Activated B cell treated with CpG ODN at 0.5 μM for 24 hours (primary cell): Measurements from ENCODE around the gene ITSN2. TPM values are rescaled to one million over a fixed set of nuclear protein-coding genes. Genes with fewer than 3 reads are reported as not detected.
"Not testable (repeated sequence)": the region's sequence is repeated elsewhere in the genome, so short reads cannot be mapped to it uniquely, and the experiment has no call there.

Source experiments
- ATAC-seq: fragments of 200-7000 bp; cut with Tn5 transposase; one replicate; pipeline ENCODE4 v1.10.0; 2021; ENCODE audit warnings: low read depth, mild to moderate bottlenecking, moderate library complexity
- CTCF ChIA-PET: fragments of 350-600 bp; sonication (Branson Sonifier 250); formaldehyde crosslinking; loops from one replicate; lab custom pipeline; 2021; ENCODE audit warnings: antibody characterized with exemption; lab: Charles Lee
- POLR2A ChIA-PET: fragments of 350-600 bp; sonication (Branson Sonifier 250); formaldehyde crosslinking; loops from one replicate; lab custom pipeline; 2021; ENCODE audit warnings: antibody characterized with exemption; lab: Charles Lee
- DNase-seq: peaks from one replicate; pipeline ENCODE4 v3.0.0; 2022
- H3K27ac Mint-ChIP-seq: one replicate; pipeline ENCODE4 v1.8.0; 2020; ENCODE audit warnings: mixed read lengths
- H3K27me3 Mint-ChIP-seq: one replicate; pipeline ENCODE4 v1.8.0; 2021; ENCODE audit warnings: mixed read lengths
- H3K36me3 Mint-ChIP-seq: one replicate; pipeline ENCODE4 v1.8.0; 2021; ENCODE audit warnings: low read depth, mixed read lengths
- H3K4me1 Mint-ChIP-seq: one replicate; pipeline ENCODE4 v1.8.0; 2021; ENCODE audit warnings: mixed read lengths
- H3K4me3 Mint-ChIP-seq: one replicate; pipeline ENCODE4 v1.8.0; 2020; ENCODE audit warnings: mild to moderate bottlenecking, mixed read lengths
- H3K9me3 Mint-ChIP-seq: one replicate; pipeline ENCODE4 v1.8.0; 2020; ENCODE audit warnings: mixed read lengths
- intact Hi-C: fragments of 100-400 bp; cut with micrococcal nuclease; formaldehyde crosslinking; loops from one replicate; pipeline ENCODE4 v1.15.1; 2024
- total RNA-seq: library from RNA; stranded (reverse); gene quantifications from 2 replicates; pipeline ENCODE4 v1.2.3, GENCODE V29; 2022
- TF ChIP-seq, protein P1 (sequence below): fragments of 200-600 bp; IDR thresholded peaks from one replicate; pipeline ENCODE4 v1.8.0; 2022; ENCODE audit warnings: antibody characterized with exemption, mild to moderate bottlenecking

ITSN2 gene
- 147 and 156 TPM in 2 replicates for total RNA-seq

DNA sequence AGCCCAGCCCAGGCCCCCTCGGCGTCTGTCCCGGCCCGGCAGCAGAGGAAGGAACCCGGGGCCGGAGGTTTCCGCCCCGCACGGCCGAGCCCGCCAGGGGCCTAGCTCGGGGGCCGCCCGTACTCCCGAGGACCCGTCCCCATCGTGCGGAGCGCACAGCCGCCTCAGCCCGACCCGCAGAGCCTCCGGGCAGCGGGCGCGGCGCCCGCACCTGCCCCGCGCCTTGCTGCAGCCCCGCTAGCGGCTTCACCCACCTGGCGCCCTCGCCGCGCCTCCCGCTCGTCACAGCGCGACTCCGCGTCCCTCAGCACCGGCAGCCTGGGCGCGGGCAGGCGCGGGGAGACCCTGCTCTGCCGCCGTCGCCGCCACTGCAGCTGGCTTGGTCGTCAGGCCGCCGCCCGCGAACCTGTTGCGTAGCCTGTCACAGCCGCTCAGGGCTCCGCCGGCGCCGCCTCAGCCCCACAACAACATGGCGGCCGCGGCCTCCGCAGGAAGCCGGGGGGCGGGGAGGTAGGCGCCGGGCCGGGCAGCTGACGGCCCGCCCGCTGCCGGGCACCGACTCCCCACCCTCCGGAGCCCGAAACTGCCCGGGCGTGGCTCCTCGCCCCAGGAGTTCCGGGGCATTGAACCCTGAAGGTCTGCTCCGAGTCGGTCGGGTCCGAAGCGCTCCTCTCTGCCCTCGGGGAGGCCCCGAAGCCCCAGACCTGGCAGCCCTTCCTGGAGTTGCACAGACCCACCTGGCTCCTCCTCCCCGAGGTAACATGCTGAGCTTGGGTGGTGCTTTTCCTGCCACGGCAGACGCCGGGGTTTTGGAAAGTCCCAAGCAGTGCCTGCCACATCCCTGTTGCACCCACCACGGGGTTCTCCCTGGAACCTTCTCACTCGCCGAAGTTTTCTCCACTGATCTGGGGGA, at the start of gene ITSN2:
Gene ITSN2, minus strand, starts transcription at position 487 of the 913 bp plus-strand sequence. CDS start 32,454 bp downstream, outside the sequence.
- intact Hi-C loops: loop anchor here (1.0 to 10.0 kb wide), 7 partner anchors 17 to 436 kb away; partner anchors contain the start of genes ATAD2B, NCOA1 and SF3B6
- Mint-ChIP-seq H3K4me1 (peaks cover 50% of the 10 kb centered on the region), H3K36me3 (peaks cover 20% of the 10 kb centered on the region), H3K27ac (peak within 1 kb of the TSS; percentile 97), H3K27me3 (no peaks in the 10 kb centered on the region), H3K4me3 (peak within 1 kb of the TSS; percentile 91), H3K9me3 (peaks cover 5% of the 10 kb centered on the region)
- CTCF ChIA-PET: interaction anchor here (0.6 to 1.4 kb wide), 5 partner anchors 9 to 158 kb away, joined by 3 to 4 read pairs (median 3); no protein-coding TSS in a partner anchor
- POLR2A ChIA-PET: interaction anchor here (0.5 to 4.9 kb wide), 21 partner anchors 8 to 1542 kb away, joined by 3 to 95 read pairs (median 3); partner anchors contain the start of genes ATAD2B and PTRHD1
- ATAC-seq (peak; percentile 85), DNase-seq (peak; percentile 88)
- TF ChIP-seq, protein P1, sequence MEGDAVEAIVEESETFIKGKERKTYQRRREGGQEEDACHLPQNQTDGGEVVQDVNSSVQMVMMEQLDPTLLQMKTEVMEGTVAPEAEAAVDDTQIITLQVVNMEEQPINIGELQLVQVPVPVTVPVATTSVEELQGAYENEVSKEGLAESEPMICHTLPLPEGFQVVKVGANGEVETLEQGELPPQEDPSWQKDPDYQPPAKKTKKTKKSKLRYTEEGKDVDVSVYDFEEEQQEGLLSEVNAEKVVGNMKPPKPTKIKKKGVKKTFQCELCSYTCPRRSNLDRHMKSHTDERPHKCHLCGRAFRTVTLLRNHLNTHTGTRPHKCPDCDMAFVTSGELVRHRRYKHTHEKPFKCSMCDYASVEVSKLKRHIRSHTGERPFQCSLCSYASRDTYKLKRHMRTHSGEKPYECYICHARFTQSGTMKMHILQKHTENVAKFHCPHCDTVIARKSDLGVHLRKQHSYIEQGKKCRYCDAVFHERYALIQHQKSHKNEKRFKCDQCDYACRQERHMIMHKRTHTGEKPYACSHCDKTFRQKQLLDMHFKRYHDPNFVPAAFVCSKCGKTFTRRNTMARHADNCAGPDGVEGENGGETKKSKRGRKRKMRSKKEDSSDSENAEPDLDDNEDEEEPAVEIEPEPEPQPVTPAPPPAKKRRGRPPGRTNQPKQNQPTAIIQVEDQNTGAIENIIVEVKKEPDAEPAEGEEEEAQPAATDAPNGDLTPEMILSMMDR: no peak

DNA sequence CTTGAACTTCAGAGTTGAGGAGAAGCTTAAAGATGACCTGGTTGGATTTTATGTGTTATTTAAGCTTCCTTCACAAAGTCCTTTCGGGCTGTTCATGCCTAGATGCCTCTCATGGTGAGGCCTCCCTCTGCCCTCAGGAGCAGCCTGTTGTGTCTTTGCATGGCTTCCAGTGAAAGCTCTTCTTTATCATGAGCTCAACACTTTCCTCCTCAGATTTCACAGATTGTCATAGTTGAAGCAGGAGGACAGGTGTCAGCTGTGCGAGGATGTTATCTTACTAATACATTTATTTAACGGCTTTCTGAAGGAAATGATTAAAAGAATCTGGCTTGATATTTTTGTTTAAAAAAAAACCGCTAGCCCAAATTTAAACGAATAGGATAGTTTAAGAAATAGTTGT, 48.8 kb upstream of the ITSN2 start:
- Mint-ChIP-seq H3K9me3 (no peaks in the 10 kb centered on the region), H3K36me3 (no peaks in the 10 kb centered on the region), H3K27ac (no peak overlapping the region), H3K4me3 (no peak overlapping the region), H3K4me1 (no peaks in the 10 kb centered on the region), H3K27me3 (peaks cover 13% of the 10 kb centered on the region)
- ChIA-PET CTCF (interaction anchor here (0.6 to 5.3 kb wide), 22 partner anchors 9 to 1375 kb away, joined by 3 to 132 read pairs (median 4); partner anchors contain the start of genes CENPO, DNMT3A, NCOA1 and PTRHD1), POLR2A (interaction anchor here (2.1 kb wide), 1 partner anchor 418 kb away, joined by 7 read pairs; no protein-coding TSS in a partner anchor)
- ATAC-seq (no peak), DNase-seq (no peak)
- intact Hi-C loops: no loop called here
- TF ChIP-seq, protein P1: no peak

DNA sequence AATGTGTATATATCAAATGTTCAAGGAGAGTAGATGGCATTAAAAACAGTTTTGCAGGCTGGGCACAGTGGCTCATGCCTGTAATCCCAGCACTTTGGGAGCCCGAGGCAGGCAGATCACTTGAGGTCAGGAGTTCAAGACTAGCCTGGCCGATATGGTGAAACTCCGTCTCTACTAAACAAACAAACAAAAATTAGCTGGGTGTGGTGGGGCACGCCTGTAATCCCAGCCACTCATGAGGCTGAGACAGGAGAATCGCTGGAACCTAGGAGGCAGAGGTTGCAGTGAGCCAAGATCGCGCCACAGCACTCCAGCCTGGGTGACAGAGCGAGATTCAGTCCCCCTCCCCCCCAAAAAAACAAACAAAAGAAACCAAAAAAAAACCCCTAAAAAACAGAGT, 48.4 kb upstream of the ITSN2 start:
- H3K4me3 Mint-ChIP-seq, H3K36me3 Mint-ChIP-seq, H3K4me1 Mint-ChIP-seq, intact Hi-C loops, H3K27ac Mint-ChIP-seq, ATAC-seq, DNase-seq, H3K9me3 Mint-ChIP-seq: not testable (repeated sequence)
- POLR2A ChIA-PET: interaction anchor here (2.1 kb wide), 1 partner anchor 419 kb away, joined by 7 read pairs; no protein-coding TSS in a partner anchor
- peaks cover 16% of the 10 kb centered on the region for H3K27me3 Mint-ChIP-seq
- CTCF ChIA-PET: interaction anchor here (0.6 to 5.3 kb wide), 15 partner anchors 10 to 1375 kb away, joined by 3 to 132 read pairs (median 4); partner anchors contain the start of gene DNMT3A

DNA sequence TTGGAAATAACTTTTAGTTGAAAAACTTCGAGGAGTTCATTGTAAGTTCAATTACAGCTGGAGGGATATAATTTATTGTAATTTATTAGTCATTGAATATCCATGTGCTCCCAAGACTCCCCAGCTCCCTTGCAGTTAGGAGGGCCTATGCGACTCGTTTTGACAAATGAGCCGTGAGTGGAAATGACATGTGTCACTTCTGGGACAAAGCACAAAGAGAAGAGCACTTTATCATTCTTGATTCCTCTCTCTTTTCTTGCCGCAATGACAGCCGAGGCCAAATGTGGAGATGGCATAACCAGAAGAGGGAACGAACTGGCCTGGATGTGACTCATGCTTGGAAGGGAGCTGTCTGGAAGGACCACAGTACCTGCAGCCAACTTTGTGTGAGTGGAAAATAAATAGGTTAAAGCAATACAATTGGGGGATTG, 44.2 kb upstream of the ITSN2 start:
- H3K9me3 Mint-ChIP-seq: no peaks in the 10 kb centered on the region
- no peaks in the 10 kb centered on the region for H3K4me1 Mint-ChIP-seq
- DNase-seq (no peak), ATAC-seq (no peak)
- ChIA-PET POLR2A (no interaction called here), CTCF (interaction anchor here (1.1 to 1.5 kb wide), 2 partner anchors 423 to 725 kb away, joined by 3 to 6 read pairs; no protein-coding TSS in a partner anchor)
- H3K27me3 Mint-ChIP-seq: peaks cover 23% of the 10 kb centered on the region
- TF ChIP-seq, protein P1: no peak
- H3K27ac Mint-ChIP-seq: no peak overlapping the region
- intact Hi-C loops: no loop called here
- H3K36me3 Mint-ChIP-seq: no peaks in the 10 kb centered on the region
- no peak overlapping the region for H3K4me3 Mint-ChIP-seq

DNA sequence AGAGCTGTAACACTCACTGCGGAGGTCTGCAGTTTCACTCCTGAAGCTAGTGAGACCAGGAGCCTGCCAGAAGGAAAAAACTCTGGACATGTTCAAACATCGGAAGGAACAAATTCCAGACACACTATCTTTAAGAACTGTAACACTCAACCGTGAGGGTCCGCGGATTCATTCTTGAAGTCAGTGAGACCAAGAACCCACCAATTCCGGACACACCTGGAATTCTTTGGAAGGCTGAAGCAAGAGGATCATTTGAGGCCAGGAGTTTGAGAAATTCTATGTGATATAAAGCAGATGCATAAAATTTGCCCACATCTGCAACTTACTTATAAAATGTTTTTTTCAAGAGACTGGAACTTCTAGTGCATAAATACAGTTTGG, 43.5 kb upstream of the ITSN2 start:
- H3K27me3 Mint-ChIP-seq: peaks cover 21% of the 10 kb centered on the region
- H3K9me3 Mint-ChIP-seq: no peaks in the 10 kb centered on the region
- CTCF ChIA-PET: interaction anchor here (1.5 kb wide), 1 partner anchor 424 kb away, joined by 6 read pairs; no protein-coding TSS in a partner anchor
- ATAC-seq: no peak
- TF ChIP-seq, protein P1: no peak
- no peaks in the 10 kb centered on the region for H3K4me1 Mint-ChIP-seq
- H3K27ac Mint-ChIP-seq: no peak overlapping the region
- intact Hi-C loops: no loop called here
- no peaks in the 10 kb centered on the region for H3K36me3 Mint-ChIP-seq
- POLR2A ChIA-PET: no interaction called here
- H3K4me3 Mint-ChIP-seq: no peak overlapping the region
- DNase-seq: no peak
